A204.1 (cell line): ENCODE measurements around the gene BEGAIN.

Experiments
- FAIRE-seq: peaks from 2 replicates; lab custom pipeline; 2012; peaks lifted over from hg19 to GRCh38; lab: Jason Lieb, UNC

Gene BEGAIN

DNA sequence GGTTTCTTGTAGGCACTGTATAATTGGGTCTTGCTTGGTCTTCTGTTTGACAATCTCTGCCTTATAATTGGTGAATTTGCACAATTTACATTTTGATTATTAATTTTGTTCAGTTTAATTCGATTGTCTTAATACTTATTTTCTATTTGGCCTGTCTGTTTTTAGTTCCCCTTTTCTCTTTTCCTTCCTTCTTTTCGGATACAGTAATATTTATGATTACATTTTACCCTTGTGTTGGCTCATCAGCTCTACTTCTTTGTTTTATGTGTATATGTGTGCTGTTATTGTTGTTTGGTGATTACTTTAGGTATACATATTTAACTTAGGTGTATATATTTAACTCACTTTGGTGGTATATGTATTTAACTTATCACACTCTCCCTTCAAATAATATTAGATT is 12.8 kb upstream of the BEGAIN start:
- no peak for FAIRE-seq

DNA sequence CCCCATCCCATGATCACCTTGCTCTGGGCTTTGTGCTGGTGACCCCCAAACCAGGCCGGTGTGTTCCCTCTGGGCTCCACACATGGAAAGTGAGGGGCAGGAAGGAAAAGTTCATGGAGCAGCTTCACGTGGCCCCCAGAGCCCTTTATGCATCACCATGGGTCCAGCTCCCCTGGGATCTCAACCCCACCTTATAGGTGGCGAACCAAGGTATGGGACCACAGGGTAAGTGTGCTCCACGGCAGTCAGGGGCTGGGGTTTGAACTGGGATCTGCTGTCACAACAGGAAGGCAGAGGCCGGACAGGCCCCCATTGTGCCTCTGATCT is 7.4 kb upstream of the BEGAIN start:
- no peak for FAIRE-seq

- FAIRE-seq: no peak
These were observed 6.8 kb upstream of the BEGAIN start for GRCh38 chr14:100593751-100594624.

DNA sequence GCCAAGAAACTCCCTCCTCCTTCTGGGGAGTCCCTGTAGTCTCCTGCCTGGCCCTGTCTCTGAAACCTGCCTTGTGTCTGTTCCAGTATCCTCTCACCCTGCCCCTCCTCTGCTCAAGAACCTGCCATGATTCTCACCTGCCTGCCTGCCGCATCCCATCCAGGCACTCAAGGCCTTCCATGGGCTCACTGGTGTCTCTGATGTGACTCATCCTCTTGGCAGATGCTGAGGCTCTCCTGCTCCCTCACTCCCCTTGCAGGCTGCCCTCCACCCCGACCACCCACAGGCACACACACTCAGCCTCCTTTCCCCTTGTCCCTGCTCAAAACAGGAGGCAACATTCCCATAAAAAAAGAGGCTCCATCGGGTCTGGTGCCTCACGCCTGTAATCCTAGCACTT is 5.8 kb upstream of the BEGAIN start:
- FAIRE-seq: no peak

DNA sequence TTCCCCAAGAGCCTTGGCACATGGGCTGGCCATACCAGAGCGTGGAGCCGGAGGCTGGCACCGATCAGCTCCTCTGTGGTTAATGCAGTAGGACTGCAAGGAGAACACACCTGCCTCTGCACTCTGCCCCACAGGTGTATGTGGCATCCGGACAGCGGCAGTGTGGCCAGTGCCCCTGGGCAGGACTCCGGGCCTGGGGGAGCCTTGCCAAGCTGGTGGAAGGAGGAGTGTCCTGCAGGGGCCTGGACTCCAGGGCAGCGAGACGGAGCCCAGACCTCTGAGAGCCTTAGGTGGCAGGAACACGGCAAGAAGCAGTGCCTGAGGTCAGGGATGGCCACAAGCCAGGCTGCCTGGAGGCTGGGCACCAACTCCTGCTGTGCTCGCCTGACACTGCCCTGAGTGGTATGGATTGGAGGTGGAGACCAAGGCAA is 5.3 kb upstream of the BEGAIN start:
- no peak for FAIRE-seq

DNA sequence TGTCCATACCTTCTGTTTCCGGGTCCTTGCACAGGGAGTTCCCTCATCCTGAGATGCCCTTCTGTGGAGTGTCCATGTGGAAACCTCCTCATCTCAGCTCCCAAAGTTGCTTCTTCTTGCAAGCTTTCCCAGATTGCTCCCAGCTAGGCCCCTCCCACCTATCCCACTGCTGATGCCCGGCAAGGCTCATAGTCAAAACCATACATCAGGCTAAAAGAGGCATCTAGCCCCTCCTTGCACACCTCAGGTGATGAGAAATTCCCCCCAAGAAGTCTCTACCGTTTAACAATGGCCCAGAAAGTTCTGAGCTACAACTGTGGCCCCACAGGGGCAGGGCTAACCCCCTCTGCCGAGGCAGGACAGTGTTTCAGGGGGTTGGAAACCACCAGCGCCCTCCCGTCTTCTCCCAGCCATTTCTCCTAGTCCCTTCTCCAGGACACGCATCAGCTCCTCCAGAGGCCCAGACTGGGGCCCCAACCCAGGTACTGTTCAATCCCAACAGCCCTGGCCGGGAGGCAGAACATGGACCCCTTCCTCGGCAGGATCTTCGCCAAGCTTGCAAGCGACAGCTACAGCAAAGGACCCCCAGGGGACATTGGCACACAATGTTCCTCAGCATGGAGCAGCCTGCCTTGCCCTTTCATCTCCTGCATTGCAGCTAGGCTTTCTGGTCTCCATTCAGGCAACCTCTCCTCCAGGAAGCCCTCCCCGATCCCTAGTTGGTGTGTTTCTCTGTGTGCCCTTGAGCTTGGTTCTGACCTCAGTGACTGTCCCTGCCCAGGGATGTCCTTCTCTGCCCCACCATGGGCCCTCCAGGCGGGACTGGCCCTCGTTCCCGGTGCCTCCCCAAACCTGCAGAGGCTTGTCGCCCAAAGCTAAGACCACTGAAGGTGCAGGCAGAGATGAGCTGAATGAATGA is 4.5 kb upstream of the BEGAIN start:
- no peak for FAIRE-seq

DNA sequence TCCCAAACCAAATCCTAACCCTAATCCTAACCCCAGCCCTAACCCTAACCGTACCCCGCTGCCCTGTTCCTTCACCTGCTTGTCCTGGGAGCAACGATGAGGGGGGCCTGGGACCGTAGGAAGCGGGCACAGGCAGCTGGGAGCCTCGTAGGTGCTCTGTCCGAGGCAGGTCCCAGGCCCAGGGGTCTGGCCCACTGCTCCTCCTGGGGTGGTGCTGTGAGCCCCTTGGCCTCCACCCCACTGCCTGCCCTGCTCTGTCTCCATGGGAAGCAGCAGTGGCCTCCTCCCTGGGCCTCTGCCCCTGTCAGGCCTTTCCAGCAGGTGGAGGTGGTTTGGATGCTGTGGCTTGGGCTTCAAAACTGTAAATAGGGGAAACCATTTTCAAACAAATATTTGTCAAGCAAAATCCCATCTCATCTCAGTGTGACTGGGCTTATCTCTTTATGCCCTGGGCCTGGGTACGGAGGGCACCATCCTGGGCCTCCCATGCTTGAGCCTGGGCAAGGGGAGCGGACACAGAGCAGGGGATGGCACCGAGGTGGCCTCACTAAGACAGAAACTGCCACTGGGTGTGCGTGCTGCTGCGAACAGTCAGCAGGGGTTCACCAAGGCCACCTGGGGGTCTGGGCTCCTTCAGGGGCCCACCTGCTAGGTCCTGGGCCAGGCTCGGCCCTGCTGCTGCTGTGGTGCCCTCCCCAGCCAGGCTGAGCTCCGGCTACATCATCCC is 3.7 kb upstream of the BEGAIN start:
- FAIRE-seq: no peak

GRCh38 chr14:100589760-100590469 is 2.7 kb upstream of the BEGAIN start:
- FAIRE-seq: no peak

- no peak for FAIRE-seq
These were observed 2.0 kb upstream of the BEGAIN start for GRCh38 chr14:100589071-100589759.

DNA sequence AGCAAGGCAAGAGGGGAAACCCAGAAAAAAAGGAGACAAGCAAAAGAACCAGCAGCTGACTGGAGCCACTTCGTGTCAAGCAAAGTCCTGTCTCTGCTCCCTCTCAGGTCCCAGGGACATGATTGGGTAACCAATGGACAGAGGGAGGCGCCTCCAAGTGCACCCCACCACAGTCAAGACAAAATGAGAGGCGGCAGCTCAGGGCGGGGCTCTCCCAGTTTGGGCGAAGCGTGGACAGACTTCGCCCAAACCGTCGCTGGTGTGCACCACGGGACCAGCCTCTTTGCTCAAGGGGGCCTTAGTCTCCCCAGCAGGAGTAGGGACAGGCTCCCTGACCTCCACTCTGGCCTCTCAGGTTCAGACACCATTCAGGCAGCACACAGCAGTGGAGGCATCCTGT is 1.5 kb upstream of the BEGAIN start:
- no peak for FAIRE-seq

DNA sequence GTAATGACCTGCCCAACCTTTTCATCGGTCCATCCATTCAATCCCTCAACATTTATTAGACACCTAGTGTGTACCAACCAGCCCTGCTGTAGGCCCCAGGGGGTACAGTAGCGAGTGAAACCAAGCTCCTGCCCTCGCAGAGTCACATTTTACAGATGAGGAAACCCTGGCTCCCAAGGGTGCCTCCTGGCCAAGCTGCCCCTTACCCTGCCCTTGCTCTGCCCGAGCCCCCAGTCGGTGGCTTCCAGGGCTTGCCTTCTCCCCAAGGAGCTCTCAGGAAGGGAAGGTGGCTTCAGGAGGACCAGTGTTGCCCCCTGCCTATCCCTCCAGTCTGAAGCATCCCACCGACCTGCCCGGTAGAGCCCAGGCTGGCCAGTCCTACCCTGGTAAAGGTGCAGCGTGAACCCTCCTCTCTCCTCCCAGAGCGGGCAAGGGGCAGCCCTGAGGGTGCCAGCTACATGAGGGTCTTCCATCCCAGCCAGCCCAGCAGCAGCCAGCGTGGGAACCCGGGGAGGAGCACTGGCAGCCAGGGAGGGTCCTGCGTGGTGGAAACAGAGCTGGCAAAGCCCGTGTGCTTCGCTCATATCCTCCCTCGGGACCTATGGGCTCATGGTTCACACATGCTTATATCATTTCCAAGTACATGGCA is 670 bp upstream of the BEGAIN start:
- no peak for FAIRE-seq

GRCh38 chr14:100586403-100587085 is 673 bp downstream of the BEGAIN start:
- FAIRE-seq: no peak

DNA sequence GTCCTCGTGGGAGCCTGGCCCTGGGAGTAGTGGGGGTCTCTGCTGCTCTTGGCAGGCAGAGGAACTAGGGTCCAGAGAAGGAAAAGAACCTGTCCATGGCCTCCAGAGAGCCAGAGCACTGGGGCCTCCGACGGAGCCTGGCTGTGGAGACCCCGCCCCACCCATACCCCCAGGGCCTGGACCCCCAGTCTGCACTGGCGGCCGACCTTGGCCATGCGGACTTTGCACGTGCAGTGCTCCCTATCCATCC is 1.1 kb downstream of the BEGAIN start:
- no peak for FAIRE-seq

DNA sequence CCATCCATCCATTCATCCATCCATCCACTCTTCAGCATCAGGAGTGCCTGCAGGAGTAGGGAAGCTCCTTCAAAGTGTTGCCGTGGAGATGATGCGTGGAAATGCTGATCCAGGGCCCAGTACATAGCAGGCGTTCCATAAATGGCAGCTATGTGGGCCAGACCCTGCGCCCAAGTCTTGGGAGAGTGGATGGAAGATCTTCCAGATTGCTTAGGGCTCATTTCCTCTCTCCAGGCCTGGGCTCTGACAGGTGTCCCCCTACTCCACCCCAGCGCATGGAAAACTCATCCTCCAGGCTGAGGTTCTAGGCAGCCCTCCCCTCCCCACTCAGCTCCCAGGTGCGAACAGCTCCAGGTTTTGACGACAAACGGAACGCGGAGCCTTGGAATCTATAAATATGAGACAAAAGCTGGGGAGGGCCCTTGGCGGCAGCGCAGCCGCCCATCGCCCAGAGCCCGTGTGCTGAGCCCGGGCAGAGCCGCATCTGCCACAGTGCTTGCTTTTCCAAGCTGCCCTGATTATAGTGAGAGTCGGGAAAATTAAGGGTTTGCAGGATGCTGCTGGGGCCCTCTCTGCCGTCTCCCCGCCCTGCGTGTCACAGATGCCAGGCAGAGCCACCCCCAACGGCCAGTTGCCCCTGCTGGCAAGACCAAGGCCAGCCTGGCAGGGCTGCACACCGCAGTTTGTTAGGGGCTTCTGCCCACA is 1.6 kb downstream of the BEGAIN start:
- FAIRE-seq: no peak

DNA sequence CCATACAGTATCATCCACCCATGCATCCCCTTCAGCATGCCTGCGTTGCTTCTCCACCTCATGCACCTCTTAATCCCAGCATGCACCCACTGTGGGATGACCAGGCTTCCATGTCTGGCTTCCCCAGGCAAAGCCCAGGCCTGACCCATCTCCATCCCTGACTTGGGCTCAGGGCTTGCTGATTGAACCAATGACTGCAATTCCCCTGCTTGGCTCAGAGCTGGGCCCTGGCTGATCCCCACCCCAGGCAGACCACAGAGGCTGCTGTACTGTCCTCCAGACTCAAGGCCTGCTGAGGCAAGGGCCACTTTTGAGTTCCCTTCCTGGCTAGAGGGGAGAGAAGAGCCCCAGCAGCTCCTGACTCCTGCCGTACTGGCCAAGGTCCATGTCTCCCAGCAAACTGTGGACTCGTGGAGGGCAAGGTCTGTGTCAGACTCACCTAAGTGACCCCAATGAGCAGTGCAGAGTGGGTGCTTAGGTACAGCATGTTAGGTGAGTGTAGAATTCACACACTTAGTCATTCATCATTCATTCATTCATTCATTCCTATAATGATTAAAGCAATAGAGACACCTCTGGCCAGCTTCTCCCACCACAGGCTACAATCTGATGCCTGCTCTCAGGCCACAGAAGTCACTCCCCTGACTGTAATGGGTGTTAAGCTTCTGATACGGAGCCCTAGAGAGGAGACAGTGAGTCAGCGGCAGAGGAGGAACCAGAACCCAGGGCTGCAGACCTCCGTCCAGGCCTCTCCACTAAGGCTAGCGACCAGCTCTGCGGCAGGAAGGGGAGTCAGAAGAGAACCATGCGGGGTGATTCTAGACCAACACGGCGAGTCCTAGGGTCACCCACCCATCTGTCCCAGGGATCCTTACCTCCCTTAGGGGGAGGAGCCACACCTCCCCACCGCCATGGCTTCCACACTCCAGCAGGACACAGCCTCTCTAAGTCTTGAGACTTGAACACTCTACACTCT is 2.9 kb downstream of the BEGAIN start:
- FAIRE-seq: no peak

- FAIRE-seq: no peak
These were observed 4.0 kb downstream of the BEGAIN start for GRCh38 chr14:100583245-100583644.

DNA sequence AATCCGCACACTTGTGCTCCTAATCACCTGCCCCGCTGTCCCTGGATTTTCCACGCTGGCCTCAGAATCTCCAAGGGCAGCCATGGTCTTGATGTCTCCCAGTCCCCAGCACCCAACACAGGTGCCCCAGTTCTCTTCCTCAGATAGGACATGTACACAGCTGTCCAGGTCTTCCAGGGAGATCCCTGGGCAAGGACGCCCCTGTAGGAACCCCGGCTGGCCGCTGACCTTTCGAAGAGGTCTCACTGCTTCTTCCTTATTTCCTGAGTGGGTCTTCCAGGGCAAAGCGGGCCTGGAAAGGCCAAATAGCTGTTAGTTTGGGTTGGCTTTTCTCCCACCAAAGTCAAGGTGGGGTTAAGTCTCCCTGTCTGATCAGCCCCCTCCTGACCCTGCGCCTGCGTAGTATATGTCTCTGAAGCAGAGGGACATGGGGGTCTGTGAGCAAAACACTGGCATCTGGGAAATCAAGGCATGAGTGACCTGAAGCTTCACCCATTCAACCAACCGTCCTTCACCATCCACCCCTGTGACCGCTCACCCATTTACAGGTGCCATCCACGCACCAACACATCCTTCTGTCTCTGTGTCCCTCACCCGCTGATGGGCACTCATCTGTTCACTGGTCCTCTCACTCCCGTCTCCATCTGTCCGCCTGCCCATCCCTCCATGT is 4.6 kb downstream of the BEGAIN start:
- no peak for FAIRE-seq
